ENCODE measurements around the gene DDX54.
"Not testable (repeated sequence)": the region's sequence is repeated elsewhere in the genome, so short reads cannot be mapped to it uniquely, and the experiment has no call there.

The DDX54 gene

DNA sequence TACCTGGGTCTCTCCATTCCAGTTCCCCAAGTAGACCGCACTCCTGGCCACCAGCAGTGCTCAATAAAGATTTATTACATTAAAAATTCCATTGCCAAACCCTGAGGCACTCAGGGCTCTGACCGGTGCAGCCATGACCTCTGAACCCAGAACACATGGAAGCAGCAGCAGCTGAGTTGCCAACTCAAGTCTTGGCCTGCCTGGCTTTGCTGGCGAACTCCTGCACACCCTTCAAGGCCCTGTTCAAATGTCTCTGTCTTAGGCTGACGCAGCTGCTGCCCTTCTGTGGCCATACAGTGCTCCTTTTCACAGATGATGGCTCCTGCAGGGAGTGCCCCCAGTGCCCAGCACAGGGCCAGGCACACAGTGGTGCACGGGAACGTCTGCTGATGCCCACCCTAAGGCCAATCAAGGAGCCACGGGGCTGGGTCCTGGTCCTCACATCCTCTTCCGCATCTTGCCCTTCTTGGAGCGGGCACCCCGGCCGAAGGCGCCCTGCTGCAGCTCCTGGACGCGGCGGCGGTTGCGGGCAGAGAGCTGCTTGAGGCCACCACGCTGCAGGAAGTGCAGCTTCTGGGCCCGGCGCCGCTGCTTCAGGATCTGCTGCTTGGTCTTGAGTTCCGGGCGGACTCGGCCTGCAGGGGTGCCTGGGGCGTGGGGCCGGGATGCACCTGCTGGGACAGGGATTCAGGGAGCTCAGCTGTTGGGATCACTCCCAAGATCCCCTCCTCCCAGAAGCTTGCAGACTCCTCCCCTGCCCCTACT is 26.7 kb downstream of the DDX54 start:
- DNase-seq = no peak

DNA sequence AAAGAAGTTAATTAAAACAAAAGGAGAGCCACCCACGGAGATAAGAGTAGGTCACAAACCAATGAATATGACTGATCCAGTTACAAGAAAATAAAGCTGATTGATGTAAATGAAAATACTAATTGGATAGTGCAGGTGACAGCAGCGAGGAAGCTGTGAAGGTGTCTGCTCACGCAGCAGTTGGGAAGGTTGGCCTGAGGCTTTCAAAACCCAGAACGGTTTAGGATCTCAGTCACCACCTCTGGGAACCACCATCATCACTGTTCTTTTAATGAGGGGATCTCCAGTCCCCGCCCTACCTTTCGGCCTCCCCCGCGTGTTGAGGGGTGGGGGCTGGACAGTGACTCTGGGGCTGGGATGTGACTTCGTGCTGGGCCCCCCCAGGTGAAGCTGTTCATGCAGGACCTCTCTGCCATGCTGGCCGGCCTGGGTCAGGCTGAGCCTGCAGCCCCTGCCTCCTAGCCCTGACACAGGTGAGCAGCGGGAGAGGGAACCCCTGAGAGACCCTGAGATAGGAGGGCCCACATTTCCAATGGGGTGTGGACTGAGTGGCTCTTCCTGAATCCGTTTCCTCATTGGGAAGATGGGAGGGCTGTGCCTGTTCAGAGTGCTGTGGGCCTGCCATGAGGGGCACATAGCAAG is 27.9 kb downstream of the DDX54 start:
- no peak for DNase-seq

DNA sequence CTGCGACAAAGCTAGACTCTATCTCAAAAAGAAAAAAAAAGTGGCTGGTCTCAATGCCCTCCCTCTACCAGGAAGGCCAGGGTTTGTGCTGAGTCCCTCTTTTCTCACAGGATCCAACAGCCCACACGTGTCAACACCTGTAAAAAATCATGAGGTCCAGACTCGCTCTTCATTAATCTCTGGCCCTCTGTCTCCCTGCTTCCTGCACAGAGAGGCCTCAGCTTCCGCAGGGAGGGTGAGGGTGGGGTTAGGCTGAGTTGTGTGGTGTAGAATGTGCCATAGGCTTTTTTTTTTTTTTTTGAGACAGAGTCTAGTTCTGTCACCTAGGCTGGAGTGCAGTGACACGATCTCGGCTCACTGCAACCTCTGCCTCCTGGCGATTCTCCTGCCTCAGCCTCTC is 29.6 kb downstream of the DDX54 start:
- no peak for DNase-seq

DNA sequence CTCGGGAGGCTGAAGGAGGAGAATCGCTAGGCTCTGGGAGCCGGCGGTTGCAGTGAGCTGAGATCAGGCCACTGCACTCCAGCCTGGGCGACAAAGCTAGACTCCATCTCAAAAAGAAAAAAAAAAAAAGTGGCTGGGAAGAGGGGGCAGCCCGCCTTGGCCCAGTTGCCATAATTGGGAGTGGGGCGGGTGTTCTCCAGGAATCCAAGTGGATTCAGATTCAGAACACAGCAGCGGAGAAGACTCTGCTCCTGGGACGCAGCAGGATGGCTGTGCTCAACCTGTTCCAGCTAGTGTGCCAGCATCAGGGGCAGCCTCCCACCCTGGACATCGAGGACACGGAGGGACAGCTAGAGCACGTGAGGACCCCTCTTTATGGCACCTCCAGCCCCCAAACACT is 30.2 kb downstream of the DDX54 start:
- DNase-seq = no peak

DNA sequence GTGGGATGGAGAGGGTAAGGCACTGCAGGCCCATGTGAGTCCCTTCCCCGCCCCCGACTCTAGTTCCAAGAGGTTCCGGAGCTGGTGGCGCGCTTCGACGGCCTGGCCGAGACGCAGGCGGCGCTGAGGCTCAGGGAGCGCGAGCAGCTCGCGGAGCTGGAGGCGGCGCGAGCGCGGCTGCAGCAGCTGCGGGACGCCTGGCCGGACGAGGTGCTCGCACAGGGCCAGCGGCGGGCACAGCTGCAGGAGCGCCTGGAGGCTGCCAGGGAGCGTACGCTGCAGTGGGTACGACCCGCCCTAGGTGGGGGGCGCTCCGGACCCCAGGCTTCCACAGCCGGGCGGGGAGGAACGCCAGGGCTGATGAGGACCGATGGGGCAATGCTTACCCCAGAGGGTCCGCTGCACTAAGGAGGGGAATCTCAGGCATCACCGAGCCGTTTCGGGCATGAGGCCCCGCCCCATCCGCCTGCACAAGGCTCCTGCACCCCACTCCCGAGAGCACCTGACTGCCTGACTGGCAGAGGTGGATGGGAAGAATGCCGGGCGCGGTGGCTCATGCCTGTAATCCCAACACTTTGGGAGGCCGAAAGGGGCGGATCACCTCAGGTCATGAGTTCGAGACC is 30.8 kb downstream of the DDX54 start:
- DNase-seq = no peak

DNA sequence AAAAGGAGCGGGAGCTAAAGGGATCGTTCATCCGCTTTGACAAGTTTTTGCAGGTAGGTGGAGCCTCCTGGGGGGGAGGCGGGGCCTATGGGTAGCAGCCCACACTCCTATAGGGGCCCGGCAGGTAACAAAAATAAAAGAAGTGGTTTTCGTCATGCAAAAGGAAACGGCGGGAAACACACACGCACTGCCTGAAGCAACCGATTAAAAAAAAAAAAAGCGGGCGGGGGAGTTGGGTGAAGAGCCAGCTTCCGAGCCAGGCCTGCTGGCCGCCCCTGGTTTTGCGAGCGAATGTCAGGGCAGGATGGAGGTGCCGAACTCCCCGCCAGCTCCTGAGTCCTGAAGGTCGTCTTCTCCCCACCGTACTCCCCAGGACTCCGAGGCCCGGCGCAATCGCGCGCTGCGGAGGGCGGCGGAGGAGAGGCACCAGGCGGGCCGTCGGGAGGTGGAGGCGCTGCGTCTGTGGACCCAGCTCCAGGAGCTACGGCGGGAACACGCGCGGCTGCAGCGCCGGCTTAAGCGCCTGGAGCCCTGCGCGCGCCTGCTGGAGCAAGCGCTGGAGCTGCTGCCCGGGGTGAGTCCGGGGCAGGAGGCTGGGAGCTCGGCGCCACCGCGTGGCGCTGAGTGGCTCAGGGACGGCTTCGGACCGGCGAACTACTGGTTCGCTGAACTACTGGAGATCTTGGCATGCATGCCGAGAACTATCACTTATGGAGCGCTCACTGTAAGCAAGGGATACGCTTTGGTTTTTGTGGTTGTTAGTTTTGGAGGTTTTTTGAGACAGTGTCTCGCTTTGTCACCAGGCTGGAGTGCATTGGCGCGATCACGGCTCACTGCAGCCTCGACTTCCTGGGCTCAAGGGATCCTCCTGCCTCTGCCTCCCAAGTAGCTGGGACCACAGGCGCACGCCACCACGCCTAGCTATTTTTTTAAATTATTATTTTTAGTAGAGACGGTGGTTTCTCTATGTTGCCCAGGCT is 32.2 kb downstream of the DDX54 start:
- DNase-seq = peak; percentile 52

DNA sequence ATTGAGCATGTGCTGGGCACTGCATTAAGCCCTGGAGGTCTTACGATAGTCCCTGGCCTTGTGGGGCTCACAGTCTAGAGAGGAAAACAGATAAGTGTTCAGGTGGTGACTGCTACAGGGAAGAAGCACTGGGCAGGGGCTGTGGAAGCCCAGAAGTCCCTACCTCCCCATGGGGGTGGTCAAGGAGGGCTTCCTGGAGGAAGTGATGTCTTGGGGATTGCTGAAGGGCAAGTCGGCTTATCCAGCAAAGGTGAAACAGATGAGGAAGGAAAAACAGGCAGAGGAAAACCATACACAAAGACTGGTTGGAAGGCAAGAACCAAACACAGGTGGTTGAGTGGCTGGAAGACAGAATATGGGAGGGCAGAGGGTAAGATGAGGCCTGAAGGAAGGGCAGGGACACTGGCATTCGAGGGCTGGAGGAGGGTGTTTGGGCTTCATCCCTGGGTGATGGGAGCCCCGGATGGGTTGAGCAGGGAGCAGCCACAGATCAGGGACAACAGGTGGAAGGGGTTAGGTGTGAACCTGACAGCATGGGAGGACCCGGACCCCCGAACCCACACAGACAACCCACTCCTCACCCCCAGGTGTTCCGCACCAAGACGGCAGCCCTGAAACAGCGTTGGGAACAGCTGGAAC is 33.0 kb downstream of the DDX54 start:
- DNase-seq = no peak

DNA sequence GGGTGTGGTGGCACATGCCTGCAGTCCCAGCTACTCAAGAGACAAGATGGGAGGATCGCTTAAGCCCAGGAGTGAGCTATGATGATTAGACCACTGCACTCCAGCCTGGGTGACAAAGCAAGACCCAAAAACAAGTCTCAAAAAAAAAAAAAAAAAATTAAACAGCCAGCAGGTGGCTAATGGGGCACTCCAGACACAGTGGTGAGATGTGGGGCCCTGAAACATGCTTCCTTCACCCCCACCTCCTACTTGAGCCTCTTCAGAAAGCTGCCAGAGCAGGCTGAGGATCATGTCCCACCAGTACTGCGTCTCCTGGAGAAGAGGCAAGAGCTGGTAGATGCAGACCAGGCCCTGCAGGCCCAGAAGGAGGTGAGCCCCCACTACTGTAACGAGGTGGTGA is 33.6 kb downstream of the DDX54 start:
- DNase-seq = no peak

DNA sequence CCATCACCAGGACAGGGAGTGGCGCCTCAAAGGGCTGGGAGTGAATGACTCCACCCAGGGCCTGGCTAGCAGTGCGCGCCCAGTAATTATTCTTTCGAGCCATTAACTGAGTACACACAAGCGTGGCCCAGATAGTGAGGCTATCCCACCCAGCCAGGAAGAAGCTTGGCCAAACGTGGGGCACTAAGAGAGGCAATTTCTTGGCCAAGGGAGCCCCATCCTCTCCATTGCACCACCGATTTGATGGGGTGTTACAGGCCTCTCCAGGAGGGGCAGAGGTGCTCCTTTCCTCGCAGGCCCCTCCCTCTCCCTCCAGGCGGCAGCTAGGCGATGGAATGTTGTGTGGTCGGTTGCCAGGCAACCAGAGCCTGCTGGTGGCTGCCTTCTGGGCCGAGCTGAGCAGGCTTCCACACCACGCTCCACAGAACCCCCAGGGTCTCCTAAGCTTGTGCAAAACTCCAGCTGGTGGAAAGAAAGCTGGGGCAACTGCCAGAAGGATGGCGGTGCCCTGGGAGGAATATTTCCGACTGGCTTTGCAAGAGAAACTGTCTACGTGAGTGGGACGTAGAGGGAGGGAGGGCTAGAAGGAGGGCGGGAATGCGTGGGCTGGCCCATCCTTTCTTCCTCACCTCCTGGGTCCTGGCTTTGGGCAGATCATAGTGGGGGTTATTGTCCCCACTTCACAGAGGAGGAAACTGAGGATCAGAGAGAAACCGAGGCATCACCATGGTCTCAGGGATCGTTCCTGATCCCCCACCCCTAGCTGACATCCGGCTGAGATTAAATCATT is 35.7 kb downstream of the DDX54 start, which contains the start of gene CFAP73:
TSS of gene CFAP73 (plus strand) at position 364 of the 790 bp plus-strand sequence. CDS start at position 498, 134 bp downstream.
- DNase-seq = peak; percentile 51

DNA sequence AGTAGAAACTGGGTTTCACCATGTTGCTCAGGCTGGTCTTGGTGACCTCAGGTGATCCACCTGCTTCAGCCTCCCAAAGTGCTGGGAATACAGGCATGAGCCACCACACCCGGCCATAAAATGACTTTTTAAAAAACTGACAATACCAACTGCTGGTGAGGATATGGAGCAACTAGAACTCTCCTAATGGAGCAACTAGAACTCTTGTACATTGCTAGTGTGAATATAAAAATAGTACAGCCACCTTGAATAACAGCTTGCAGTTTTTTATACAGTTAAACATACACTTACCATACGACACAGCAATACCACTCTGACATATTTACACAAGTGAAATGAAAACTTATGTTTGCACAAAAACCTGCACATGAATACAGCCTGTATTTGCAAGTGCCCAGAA is 38.3 kb downstream of the DDX54 start:
- no peak for DNase-seq

DNA sequence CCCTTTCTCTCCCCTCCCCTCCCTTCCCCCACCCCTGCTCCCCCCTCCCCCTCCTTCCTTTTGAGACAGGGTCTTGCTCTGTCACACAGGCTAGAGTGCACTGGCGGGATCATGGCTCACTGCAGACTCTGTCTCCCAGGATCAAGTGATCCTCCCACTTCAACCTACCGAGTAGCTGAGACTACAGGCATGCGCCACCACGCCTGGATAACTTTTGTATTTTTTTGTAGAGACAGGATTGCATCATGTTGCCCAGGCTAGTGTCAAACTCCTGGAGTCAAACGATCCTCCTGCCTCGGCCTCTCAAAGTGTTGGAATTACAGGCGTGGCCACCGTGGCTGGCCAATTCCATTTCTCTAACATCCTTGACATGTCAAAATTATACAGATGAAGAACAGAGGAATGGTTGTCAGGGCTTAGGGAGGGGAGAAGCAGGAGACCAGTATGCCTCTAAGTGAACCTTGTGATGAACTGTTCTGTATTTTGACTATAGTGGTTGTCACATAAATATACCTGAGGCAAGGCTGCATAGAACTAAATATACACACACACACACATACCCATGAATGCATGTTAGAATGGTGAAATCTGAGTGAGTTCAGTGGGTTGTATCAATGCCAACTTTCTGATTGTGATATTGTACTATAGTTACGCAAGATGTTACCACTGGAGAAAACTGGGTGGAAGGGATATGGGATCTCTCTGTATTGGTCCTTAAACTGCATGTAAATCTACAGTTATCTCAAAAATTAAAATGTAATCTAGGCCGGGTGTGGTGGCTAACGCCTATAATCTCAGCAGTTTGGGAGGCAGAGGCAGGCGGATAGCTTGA is 39.3 kb downstream of the DDX54 start:
- DNase-seq = no peak

DNA sequence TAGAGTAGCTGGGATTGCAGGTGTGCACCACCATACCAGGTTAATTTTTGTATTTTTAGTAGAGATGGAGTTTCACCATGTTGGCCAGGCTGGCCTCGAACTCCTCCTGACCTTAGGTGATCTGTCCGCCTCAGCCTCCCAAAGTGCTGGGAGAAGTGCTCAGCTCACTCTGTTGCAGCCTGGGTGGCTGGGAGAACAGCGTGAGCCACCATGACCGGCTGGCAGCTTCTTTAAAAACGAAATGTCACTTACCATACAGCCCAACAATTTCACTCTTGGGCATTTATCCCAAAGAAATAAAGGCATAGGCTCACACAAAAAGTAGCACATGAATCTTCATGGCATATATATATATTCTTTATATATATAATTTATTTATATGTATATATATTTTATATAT is 40.5 kb downstream of the DDX54 start:
- DNase-seq = no peak

DNA sequence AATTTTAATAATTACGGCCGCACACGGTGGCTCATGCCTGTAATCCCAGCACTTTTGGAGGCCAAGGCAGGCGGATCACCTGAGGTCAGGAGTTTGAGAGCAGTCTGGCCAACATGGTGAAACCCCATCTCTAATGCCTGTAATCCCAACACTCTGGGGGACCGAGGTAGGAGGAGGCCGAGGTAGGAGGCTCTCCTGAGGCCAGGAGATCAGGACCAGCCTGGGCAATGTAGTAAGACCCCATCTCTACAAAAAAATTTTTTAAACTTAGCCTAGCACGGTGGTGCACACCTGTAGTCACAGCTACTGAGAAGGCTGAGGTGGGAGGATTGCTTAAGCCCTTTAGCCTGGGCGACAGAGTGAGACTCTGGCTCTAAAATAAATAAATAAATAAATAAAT is 41.3 kb downstream of the DDX54 start:
- no peak for DNase-seq

DNA sequence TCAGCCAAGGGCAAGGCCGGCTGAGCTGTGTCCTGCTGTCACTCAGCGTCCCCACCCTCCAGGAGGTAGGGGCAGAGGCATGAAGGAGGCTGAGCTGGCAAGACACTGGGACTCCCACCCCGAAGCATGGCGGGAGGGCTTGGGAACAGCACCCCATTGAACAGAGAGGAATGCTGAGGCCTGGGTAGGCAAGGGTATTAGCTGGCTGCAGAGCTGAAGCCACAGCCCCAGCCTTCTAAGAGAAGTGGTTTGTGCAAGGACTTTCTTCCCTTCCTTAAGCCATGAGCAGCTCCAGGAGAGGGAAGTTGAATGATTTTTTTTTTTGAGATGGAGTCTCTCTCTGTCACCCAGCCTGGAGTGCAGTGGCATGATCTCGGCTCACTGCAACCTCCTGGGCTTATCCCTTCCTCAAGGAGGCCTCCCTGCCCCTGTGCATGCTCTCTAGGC is 42.4 kb downstream of the DDX54 start:
- DNase-seq = no peak

DNA sequence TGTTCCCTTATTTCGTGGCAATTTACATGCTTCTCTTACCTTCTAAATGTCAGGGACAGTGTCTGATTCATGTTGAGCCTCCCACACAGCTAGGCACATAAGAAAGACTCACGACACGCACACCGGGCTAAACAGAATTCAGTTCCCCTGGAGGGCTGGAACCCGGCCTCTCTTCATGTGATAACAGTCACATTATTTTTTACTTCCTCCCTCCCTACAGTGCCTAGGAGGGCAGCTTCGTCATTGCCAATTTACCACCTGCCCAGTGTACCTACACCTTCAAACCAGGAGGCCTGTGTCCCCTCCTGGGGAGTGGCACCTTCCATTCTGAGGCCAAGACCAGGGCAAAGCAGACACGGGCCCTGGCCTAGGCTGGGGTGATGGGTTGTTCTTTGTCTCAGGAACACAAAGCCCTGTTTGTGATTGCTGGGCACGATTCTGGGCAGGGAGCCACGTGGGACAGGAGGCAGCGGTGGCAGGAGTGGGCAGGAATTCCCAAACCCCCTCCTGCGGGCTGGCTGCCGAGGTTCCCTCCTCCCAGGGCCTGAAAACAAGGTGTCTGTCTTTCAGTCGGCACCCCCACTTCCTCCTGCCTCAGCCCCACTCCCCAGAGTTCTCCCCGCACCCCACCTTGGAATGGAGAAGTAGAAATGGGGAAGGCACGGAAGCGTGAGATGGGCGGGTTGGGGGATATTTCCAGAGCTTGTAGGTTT is 42.9 kb downstream of the DDX54 start:
- no peak for DNase-seq

DNA sequence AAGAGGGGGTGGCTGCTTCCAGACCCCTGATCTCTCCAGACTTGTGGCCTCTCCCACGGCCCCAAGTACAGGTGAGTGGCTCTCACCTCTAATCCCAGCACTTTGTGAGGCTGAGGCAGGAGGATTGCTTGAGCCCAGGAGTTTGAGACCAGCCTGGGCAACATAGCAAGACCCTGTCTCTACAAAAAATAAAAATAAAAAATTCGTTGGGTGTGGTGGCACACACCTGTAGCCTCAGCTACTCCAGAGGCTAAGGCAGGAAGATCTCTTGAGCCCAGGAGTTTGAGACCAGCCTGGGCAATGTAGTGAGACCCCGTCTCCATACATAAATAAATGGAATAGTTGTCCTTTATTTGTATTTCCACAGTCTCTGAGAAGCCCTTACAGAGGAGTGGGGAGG is 43.6 kb downstream of the DDX54 start:
- DNase-seq = not testable (repeated sequence)

DNA sequence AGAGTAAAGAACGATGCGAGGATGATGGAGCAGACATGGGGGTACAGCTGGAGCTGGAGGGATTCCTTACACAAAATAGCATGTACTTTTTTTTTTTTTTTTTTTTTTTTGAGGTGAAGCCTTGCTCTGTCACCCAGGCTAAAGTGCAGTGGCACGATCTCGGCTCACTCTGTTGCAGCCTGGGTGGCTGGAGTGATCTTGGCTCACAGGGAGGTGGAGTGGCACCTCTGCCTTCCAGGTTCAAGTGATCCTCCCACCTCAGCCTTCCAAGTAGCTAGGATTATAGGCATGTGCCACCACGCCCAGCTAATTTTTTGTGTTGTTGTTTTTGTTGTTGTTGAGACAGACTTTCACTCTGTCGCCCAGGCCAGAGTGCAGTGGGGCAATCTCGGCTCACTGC is 44.6 kb downstream of the DDX54 start:
- DNase-seq = no peak

DNA sequence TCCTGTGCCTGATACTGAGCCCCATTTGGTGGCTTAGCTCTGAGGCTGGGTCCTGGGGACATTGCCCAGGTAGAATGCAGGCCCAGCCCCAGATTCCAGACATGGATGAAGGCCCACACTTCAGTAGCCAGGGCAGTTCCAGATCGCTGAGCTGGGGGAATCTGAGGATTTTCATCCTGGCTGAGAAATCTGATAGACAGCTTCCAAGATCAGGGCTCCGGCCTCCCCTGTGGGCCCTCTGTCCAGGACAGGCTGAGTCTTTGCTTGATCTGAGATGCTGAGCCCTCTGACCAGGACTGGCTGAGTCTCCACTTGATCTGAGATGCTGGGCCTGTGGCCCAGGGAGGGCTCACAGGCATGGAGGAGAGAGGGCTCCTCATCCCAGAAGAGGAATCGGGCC is 46.5 kb downstream of the DDX54 start:
- no peak for DNase-seq

DNA sequence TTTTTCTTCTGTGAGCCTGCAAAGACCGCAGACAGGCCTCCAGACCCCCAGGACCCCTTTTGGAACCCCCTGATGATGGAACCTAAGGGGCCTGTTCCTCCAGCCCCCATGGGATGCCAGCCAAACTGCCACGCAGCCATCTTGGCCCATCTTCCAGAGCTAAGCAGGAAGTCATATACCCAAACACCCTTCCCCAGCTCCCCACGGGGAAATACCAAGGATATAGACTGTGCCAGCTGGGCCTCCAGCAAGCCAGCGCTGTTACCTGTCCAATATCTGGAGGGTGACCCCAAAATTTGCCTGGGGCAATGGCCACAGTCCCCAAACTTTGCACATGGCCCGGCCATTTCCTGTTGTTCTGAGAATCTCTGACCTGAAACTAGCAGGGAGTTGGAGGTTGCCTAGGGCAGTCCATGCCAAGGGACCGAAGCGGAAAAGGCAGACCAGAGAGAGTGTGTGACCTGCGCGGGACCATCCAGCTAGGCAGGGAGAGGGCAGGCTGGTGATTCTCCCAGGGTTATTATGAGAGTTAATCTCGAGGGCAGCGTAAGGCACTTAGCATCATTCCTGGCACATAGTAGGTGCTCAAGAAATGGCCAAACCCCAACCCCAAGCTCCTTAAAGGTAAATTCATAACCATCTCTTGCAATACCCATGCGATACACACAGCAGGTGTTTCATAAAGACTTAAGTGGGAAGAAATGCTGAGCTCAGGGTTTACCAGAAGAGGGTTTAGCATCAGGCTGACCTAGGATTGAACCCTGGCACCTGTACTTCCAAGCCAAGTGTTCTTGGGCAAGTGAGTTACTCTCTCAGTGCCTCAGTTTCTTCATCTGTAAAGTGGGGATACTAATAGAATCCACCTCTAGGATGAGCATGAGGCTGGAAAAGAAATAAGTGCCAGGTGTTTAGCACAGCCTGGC is 47.2 kb downstream of the DDX54 start:
- no peak for DNase-seq
